ENCODE measurements around the gene ZNF221.

Gene ZNF221

DNA sequence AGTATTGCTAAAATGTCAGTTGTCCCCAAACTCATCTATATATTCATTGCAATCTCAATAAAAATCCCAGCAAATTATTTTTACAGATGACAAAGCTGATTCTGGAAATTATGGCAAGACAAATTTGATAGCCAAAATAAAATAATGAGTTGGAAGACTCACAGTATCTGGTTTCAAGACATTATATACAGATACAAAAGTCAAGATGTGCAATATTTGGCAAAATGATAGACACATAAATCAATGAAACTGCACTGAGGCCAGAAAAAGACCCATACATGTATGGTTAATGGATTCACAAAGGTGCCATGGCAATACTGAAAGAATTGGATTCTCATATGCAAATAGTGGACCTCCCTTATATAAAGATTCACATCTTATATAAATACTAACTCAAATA lies 40.1 kb upstream of the ZNF221 start:
- TF ChIP-seq, protein P1, sequence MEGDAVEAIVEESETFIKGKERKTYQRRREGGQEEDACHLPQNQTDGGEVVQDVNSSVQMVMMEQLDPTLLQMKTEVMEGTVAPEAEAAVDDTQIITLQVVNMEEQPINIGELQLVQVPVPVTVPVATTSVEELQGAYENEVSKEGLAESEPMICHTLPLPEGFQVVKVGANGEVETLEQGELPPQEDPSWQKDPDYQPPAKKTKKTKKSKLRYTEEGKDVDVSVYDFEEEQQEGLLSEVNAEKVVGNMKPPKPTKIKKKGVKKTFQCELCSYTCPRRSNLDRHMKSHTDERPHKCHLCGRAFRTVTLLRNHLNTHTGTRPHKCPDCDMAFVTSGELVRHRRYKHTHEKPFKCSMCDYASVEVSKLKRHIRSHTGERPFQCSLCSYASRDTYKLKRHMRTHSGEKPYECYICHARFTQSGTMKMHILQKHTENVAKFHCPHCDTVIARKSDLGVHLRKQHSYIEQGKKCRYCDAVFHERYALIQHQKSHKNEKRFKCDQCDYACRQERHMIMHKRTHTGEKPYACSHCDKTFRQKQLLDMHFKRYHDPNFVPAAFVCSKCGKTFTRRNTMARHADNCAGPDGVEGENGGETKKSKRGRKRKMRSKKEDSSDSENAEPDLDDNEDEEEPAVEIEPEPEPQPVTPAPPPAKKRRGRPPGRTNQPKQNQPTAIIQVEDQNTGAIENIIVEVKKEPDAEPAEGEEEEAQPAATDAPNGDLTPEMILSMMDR (IDR thresholded peaks at IDR 0.05; ENCODE audit: low read depth, low read length, missing control alignments): no peak

GRCh38 chr19:43913383-43913782 lies 37.6 kb upstream of the ZNF221 start:
- TF ChIP-seq, protein P1 (IDR thresholded peaks at IDR 0.05; ENCODE audit: low read depth, low read length, missing control alignments): no peak
- DNase-seq (ENCODE audit: low read depth): no peak
- no peak overlapping the region for H3K4me3 ChIP-seq (ENCODE audit: low read depth, low read length)
- in situ Hi-C loops (cut with HindIII; ENCODE audit: low sequenced_read_pairs): no loop called here

More for the DNA sequence above, 40.1 kb upstream of the ZNF221 start:
- no peak for DNase-seq (ENCODE audit: low read depth)
- in situ Hi-C loops (cut with HindIII; ENCODE audit: low sequenced_read_pairs): no loop called here
- H3K4me3 ChIP-seq (ENCODE audit: low read depth, low read length): no peak overlapping the region

GRCh38 chr19:43914051-43914450 lies 37.0 kb upstream of the ZNF221 start:
- no peak overlapping the region for H3K4me3 ChIP-seq (ENCODE audit: low read depth, low read length)
- TF ChIP-seq, protein P1 (IDR thresholded peaks at IDR 0.05; ENCODE audit: low read depth, low read length, missing control alignments): no peak
- no peak for DNase-seq (ENCODE audit: low read depth)
- in situ Hi-C loops (cut with HindIII; ENCODE audit: low sequenced_read_pairs): no loop called here

DNA sequence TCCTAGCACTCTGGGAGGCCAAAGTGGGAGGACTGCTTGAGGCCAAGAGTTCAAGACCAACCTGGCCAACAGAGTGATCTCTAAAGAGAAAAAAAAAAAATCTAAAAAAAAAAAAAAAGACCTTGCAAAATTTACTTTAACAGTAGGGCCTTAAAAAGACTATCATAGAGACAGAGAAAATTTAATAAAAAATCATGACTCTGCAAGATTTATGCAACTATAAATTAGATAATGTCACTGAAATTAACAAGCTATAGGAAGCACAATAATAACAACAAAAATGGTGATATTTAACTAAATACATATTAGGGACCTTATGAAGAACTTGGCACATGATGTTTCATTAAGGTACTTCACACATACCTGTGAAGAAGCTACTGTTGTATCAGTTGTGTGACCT lies 27.2 kb upstream of the ZNF221 start:
- TF ChIP-seq, protein P1 (IDR thresholded peaks at IDR 0.05; ENCODE audit: low read depth, low read length, missing control alignments): no peak
- DNase-seq (ENCODE audit: low read depth): no peak
- H3K4me3 ChIP-seq (ENCODE audit: low read depth, low read length): no peak overlapping the region
- in situ Hi-C loops (cut with HindIII; ENCODE audit: low sequenced_read_pairs): no loop called here

DNA sequence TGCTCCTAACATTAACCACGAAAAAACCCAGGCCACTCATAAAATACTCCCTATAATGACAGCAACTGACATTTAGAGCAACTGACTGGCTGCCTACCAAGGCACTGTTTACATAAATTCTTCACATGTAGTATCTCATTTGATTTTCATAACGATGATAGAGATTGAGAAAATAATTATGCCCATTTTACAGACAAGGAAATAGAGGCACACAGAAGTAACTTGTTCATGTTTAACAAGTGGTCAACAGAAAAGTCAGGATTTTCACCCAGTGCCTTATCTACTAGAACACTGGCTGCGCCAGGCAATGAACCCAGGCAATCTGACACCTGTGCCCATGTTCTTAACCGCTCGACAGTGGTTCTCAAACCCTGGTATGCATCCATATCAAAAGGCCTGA lies 22.2 kb upstream of the ZNF221 start:
- in situ Hi-C loops (cut with HindIII; ENCODE audit: low sequenced_read_pairs): no loop called here
- no peak for DNase-seq (ENCODE audit: low read depth)
- TF ChIP-seq, protein P1 (IDR thresholded peaks at IDR 0.05; ENCODE audit: low read depth, low read length, missing control alignments): no peak
- H3K4me3 ChIP-seq (ENCODE audit: low read depth, low read length): no peak overlapping the region

DNA sequence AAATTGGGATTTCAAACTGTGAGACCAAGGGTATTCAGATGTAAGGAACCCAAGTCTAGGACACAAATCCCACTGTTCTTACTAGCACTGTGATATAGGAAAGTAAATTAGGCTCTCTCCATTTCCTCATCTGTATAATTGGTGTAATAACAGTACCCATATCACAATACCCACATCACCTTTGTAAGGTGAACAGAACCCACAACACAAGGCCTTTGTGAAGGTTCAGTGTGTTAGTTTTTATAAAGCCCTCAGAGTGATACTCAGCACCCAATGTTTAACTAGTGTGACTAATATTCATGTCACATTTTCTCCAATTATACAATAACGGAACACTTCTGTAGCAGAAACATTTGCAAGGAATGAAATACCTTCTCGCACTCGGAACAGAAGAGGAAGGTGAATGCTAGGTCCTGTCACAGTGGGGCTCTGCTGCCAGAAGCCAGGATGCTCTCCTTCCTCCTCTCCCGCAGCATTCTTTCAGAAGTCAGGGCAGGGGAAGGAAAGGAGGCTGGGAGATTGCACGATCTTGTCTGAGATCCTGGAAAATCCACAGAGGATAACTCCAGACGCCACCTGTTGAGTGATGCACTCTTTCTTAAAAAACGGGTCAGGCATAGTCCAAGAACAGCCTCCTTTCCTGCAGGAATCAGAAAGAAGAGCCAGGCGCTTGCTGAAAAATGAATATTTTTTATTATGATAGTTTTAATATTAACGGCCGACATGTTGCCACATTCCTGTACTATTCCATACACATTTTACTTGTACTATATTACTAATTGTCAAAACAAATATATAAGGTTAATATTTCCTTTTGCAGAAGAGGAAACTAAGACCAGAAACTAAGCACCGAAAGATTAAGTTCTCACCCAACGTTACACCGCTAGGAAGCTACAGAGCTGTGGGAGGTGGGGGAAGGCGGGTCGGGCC lies 16.7 kb upstream of the ZNF221 start:
- TF ChIP-seq, protein P1 (IDR thresholded peaks at IDR 0.05; ENCODE audit: low read depth, low read length, missing control alignments): peak; percentile 17
- DNase-seq (ENCODE audit: low read depth): no peak
- in situ Hi-C loops (cut with HindIII; ENCODE audit: low sequenced_read_pairs): no loop called here
- peak overlapping the region; percentile 58 for H3K4me3 ChIP-seq (ENCODE audit: low read depth, low read length)
